GM21723 (cell line): Measurements from ENCODE around the gene UBA3.

ENCODE experiments used
- ATAC-seq: cut with Tn5 transposase; IDR thresholded peaks from one replicate; pipeline ENCODE4 v1.9.1; 2021; ENCODE audit warnings: mild to moderate bottlenecking, moderate library complexity; ENCODE audit not compliant: unreplicated experiment

Gene UBA3

DNA sequence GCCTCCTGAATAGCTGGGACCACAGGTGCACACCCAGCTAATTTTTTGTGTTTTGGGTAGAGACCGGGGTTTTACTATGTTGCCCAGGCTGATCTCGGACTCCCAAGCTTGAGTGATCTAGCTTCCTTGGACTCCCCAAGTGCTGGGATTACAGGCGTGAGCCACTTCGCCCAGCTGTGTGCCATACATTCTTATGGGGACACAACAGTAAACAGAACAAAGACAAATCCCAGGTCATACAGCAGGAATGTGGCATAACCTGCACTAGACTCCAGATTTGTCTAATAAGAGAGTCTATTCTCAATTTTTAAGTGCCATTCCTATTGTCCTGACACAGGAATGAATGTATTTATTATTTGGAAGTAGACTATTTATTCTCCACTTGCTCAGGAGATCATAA, 22.2 kb upstream of the UBA3 start:
- no peak for ATAC-seq

DNA sequence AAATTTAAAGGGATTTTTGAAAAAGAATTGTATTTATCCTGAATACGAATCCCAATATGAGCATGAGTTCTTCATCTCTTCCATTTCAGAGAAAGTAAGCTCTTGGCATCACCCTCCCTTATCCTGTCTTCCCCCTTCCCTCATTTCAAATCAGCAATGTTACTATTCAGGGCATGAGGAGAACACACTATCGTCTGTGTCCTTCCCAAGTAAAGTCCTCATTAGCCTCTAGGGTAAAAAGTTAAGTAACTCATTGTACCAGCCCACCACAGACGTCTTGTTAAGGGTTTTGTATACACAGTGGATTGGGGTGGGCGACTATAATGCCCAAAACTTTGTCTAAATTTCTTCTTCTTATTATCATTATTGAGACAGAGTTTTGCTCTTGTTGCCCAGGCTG, 19.4 kb upstream of the UBA3 start:
- ATAC-seq: no peak

DNA sequence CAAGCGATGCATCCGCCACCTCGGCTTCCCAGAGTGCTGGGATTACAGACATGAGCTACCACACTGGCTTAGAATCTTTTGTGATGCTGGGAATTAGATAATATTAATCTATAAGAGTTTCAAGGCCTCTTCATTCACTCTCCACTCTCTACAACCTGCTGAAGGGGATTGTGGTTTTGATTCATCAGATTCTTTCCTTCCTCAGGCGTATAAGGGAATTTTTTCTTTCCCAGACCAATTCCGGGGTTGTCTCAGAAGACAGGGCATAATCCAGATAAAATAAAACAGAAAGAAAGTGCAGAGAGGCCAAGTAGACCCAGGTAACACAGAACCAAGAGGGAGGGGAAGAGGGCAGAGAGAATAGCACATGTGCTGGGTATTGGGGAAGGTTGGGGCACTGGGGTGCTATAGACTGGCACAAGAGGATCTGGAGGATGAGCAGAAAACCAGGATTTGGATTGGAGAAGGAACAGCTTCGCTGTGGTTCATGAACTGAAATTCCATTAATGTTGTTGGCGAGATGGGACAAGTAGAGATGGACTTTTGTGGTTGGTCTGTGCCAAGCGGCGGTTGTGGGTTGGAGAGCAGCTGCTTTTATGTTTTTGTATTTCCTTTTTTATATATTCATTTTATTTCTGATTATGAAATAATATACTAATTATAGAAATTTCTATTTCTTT, 17.4 kb upstream of the UBA3 start:
- no peak for ATAC-seq

DNA sequence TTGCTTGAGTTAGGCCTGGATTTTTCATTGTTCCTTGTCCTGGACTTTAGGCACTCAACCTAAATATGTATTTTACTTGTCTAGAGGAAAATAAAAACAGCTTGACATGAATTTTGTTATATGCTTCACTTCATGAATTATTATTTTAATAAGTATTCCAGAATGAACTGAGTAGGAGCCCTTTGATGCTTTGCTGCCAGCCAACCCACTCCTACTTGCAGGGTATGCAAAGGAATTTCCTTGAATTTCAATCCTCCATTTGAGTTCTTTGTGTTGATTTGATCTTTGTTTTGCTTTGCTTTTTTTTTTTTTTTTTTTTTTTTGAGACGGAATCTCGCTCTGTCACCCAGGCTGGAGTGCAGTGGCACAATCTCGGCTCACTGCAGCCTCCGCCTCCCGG, 16.1 kb upstream of the UBA3 start:
- ATAC-seq: no peak

DNA sequence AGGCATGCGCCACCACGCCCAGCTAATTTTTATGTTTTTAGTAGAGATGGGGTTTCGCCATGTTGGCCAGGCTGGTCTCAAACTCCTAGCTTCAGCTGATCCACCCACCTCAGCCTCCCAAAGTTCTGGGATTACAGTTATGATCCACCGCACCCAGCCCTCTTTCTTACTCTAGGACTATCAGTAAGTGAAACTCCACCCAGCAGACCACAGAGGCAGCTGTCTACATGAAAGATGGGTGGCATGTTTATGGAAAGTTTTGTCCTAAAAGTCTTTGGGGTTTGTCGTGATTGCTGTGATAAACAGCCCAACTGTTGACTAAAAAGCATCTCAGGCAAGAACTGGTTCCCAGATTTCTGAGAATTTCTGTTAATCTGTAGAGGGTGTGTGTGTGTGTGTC, 15.5 kb upstream of the UBA3 start:
- no peak for ATAC-seq

DNA sequence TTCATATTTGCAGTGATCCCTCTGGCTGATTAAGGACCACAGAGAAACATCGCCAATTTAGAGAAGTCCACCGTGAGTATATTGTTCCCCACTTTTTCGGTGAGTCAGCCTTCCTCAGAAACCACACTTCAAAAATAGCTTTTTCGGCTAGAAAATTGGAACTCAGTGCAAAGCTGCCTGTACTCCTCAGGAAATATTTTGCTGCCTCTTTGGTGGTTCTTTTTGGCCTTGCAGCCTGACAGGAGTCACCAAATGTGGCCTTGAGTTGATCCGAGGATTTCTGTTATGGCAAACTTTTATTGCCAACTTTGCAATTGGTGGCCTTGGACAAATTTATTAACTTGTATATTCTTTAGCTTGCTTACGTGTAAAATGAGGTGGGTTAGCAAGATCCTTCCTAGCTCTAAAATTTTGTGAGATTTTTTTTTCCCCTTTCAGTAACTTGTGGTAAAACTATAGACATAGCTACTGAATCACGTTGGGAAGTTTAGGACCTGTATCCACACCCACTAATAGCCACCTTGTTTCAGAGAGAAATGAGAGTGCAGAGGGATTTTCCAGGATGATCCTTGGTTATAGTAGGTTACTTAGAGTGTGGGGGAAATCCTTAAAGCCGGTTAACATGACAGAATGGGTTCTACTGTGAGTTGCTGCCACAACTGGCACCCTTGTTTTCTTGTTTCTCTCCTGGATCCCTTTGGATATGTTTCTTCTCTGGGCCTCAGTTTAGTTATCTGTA, 14.5 kb upstream of the UBA3 start:
- ATAC-seq: no peak

DNA sequence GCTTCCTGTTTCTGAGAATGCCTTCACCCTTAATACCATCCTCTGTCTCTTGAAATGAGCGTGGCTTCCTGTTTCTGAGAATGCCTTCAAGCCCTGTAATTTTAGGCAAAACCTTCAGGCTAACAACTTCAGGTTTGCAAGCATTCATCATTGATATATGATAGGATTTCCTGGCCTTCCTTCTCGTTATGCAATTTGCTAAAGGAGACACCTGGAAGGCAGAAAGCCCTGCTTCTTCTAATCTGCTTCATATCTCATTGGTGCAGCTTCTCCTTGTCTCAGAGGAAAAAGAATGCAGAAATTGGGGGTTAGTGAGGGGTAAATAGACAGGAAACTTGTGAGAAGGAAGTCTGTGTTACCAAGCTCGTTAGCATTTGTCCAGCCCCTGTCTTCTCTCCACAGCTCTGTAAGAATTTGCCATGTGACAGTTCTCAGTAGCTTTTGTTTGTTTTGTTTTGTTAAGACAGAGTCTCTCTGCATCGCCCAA, 11.9 kb upstream of the UBA3 start:
- peak; percentile 70 for ATAC-seq

DNA sequence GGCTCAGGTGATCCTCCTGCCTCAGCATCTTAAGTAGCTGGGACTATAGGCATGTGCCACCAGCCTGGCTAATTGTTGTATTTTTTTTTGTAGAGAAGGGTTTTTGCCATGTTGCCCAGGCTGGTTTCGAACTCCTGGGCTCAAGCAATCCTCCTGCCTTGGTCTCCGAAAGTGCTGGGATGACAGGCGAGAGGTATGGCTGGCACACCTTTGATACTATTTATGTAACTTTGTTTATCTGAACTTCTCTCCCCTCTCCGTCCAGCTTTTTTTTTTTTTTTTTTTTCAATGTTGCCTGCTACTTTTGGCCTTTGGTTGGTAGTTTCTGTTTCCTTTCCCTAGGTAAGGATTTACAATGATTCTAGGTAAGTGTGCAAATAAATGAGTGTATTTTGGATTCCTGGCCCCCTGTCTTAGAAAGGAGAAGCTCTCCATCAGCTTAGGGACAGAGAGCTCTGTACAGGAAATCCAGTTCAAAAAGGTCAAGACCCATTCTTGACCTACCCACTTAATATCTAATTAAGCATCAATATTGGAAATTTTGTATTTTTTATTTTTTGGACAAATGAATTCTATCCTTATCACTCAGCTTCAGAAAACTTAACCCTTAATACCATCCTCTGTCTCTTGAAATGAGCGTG, 11.3 kb upstream of the UBA3 start:
- ATAC-seq: peak; percentile 2

DNA sequence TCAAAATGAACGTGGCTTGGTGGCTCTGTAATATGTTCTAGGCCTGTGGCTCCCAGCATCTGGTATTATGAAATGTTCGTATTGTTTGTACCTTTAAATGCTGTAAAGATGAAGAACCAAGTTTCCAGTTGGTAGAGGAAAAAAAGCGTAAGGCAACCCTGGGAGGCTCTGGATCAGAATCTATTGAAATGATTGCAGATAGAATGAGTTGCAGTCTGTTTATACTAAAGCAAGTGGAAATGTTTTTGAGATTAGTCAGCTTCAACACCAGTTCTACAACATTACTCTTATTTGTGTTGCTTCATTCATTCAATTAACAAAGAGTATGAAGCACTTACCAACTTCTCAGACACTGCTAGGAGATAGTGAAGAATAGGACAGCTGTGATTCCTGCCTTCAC, 9.9 kb upstream of the UBA3 start:
- no peak for ATAC-seq

DNA sequence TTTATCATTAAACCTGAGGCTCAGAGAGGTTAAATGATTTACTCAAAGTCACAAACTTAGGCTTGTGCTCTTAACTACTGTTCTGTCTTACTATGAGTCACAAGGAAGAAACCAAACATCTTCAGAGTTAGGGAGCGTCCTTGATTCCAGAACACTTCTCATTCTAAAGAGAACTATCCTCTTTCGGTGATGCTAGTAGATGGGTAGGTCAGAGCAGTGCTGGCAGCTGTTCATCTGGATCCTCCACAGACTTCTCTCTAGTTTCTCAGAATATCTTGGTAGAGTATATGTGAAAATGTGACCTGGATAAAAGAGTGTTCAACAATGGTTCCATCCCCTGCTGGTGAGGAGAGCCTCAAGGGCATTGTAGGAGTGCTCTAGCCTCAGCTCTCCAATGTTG, 7.9 kb upstream of the UBA3 start:
- no peak for ATAC-seq

DNA sequence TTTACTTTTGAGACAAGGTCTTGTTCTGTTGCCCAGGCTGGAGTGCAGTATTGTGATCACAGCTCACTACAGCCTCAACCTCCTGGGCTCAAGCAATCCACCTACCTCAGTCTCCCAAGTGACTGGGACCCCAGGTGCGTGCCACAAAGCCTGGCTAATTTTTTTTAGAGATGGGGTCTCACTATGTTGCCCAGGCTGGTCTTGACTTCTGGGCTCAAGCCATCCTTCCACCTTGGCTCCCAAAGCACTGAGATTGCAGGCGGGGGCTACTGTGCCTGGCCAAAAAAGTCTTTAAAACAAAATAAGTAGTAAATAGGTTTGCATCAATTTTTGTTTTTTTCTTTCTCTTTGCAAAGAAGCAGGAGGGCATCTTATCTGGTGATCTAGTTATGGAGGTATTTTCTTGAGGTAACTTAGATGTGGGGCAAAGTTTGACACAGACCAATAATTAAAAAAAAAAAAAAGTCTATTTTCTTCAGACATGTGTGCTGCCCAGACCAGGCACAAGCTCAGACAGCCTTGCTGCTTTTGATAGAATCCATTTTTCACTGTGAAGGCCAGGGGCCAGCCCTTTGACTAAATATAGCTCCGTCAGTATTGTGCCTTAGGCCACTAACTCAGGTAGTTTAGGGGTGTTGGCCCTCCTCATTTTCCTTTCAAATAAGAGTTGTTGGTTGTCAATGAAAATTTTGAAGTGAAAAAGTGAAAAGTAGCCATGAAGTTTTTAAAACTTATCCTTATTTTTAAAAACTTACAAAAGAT, 7.0 kb upstream of the UBA3 start:
- no peak for ATAC-seq

DNA sequence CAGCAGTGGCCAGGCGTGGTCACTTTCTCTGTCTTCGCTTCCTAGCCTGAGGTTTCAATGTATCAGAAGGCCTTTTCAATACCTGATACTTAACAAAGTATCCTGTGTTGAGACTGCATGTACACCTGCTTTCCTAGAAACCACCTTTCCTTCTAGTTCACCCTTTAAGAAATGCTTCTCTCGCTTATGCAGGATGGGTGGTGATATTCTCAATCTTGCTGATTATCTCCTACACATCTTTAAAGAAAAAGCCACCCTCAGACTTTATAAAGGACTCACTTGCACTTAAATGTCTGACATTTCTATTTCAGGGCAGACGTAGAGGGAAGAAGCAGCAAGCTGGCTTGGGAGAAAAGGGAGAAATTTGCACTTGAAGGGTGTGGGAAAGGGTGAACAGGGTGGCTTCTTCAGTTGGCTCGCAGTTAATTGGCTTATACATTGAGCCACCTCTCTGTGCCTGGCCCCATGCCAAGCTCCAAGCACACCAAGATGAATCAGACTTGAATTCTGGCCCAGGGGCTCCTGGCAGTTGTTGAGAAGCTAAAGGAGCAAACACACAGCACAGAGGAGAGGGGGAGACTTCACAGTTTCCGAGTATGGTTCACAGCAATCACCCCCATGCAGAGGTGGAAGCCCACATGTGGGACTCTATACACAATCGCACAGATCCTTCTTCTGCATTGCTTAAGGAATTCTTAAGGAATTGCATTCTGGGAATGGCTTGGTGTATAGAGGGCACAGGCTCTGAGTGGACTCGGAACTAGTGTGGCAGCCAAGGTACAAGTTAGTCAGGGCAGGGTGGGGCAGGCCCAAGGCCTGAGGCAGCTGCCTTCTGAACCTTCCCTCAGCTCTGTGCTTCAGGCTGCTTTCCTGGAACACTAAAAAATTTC, 5.9 kb upstream of the UBA3 start:
- ATAC-seq: no peak

DNA sequence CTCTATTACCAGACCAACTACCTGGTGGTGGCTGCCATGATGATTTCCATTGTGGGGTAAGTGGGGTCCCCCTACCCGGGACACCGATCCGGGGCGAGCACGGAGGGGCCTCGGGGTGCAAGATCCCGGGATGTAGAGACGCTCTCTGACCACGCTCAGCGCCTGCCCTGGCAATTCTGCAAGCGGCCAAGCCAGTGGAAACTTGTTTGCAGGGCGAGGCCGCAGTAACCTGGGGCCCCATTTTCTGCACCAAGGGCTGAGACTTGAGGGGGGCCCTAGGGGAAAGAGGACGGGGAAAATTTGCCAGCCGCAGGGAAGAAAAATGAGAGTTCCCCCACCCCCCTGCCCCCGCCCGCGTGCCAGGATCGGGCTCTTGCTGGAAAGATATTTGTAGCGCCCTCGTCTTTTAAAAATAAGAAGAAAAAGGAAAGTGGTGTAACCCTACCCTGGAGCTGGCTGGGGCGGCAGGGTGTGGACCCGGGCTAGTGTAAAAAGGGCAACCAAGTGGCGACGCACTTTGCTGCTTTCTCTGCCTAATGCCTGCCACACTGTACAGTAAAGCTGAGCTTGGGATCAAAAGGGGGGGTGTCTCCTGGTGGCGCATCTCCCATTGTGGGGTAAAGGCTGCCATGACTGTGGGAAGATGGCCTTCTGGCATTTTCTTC, 5.1 kb upstream of the UBA3 start:
- ATAC-seq: no peak

DNA sequence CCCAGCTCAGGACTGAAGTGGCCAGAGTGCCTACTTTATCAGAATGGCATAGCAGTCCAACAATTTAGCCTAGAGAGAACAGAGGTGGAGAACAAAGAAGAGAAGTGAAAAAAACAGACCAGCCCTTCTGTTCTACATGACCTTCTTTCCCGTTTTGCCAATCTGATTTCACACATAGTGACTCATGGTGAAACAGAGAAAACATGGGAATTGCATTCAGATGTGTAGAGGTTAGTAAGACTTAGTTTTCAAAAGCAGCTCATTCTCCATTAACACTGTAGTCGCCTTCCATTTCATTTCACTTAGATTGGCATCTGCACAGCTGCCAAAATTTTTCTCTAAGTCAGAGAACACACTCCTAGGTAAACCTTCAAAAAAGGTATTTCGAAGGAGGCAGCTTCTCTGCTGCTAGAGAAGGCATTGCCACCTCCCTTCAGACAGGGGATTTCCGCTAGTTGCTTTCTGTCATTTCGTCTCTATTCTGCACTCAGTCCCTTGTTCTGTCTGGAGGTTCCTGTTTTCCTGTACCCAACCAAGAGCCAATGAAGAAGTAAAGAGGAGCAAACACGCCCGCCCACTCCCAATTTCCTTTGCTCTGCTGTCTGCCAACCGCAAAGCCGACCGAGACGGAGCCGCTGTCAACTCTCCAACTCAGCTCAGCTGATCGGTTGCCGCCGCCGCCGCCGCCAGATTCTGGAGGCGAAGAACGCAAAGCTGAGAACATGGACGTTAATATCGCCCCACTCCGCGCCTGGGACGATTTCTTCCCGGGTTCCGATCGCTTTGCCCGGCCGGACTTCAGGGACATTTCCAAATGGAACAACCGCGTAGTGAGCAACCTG, 4.4 kb upstream of the UBA3 start, which contains the start of gene ARL6IP5:
ARL6IP5 (plus strand) TSS at position 612 of the 842 bp plus-strand sequence; CDS start at position 723, 111 bp downstream.
- ATAC-seq: peak; percentile 54

DNA sequence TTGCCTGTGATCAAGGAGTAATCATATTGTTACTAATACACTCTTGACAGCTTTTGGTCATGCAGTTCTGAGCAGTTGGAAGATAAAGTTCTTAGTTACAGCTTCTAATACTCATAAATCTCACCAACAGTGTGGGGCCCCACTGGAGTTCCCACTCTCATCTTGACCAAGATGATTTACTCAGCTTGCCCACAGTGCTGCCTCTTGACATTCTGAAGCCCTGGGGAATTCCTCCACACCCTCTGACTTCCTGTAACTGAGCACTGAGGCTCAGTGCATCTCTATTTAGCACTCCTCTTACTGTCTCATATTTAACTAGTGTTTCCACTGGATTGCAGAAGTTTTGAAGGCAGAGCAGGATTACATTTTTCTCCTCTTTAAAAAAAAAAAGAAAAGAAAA, 2.6 kb upstream of the UBA3 start:
- peak; percentile 51 for ATAC-seq

DNA sequence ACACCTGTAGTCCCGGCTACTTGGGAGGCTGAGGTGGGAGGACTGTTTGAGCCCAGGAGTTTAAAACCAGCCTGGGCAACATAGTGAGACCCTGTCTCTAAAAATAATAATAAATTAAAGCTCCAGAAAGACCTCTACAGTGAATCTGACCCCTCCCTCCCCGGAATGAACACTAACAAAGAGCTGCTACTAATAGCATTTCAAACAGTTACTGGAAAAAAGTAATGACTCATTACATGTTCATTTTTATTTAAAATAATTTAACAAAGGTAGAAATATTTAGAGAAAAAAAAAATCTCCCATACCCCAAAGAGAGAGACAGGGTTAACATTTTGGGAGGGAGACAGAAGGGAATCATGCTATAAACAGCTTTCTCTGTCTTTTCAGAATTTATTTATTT, 2.2 kb upstream of the UBA3 start:
- ATAC-seq: no peak

DNA sequence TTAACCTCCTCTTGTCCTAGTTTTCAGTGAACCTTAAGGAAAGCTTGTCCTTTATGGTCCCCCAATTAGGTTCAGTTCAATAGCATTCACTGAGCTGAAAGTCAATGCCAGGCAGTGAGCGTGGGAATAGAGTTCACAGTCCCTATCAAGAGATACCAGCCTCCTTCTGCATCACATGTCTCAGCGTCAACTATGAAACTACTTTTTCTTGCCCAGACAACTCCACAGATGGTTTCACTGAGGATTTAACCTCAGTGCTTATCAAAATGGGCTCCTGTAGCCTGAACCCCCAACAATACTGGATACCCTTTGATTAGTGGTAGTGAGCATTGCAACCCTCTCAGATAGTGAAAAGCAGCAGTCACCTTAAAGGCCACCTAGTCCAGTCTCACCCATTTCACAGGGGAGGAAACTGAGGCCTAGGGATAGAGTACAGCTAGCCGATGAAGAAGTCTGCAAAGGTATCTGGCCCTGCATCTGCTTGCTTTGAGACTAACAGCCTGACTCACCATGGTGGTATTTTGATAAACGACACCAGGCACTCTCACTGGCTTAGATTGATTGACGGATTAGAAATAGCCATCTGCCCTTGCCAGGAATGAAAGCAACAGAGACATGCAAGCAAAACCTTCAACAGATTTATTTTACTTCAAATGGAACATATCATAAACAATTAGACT, 1.6 kb upstream of the UBA3 start:
- no peak for ATAC-seq
